Activated T-cell treated with anti-CD3 and anti-CD28 coated beads, Interleukin-2, amount 50 U/mL, for 72 hours (primary cell): ENCODE results near the gene SYNDIG1L. TPM values are rescaled to one million over a fixed set of nuclear protein-coding genes. Genes with fewer than 3 reads are reported as not detected.
"Not testable (repeated sequence)": the region's sequence is repeated elsewhere in the genome, so short reads cannot be mapped to it uniquely, and the experiment has no call there.

Experiments used
- ATAC-seq, 2 donors: fragments of 150-1000 bp; cut with Tn5 transposase; replicated peaks in 1 of 2; 2 replicates each; pipeline ENCODE4 v1.10.0; 2021; ENCODE audit warnings: moderate library complexity in 2 of 2, mild to moderate bottlenecking in 1 of 2
- DNase-seq, 2 donors: peaks; one replicate each; pipeline ENCODE4 v3.0.0; 2021 to 2022; ENCODE audit warnings: mixed read lengths in 1 of 2
- H3K27ac Mint-ChIP-seq: one replicate; pipeline ENCODE4 v1.8.0; 2022; ENCODE audit warnings: mild to moderate bottlenecking, moderate library complexity, mixed read lengths
- H3K27me3 Mint-ChIP-seq: one replicate; pipeline ENCODE4 v1.8.0; 2022; ENCODE audit warnings: low read depth, mixed read lengths
- H3K36me3 Mint-ChIP-seq, 2 donors: one replicate each; pipeline ENCODE4 v1.8.0; 2022; ENCODE audit warnings: mixed read lengths in 2 of 2, mild to moderate bottlenecking in 1 of 2; ENCODE audit not compliant: insufficient read depth in 2 of 2
- H3K4me1 Mint-ChIP-seq: one replicate; pipeline ENCODE4 v1.8.0; 2022; ENCODE audit warnings: low read depth, mixed read lengths
- H3K4me3 Mint-ChIP-seq, 2 donors: one replicate each; pipeline ENCODE4 v1.8.0; 2022; ENCODE audit warnings: mild to moderate bottlenecking in 2 of 2, mixed read lengths in 2 of 2, moderate library complexity in 2 of 2
- H3K9me3 Mint-ChIP-seq, 2 donors: one replicate each; pipeline ENCODE4 v1.8.0; 2022; ENCODE audit warnings: mixed read lengths in 2 of 2
- total RNA-seq, 2 donors: library from RNA; stranded (reverse); gene quantifications; one replicate each; pipeline ENCODE4 v1.2.3, GENCODE V29; 2022

The SYNDIG1L gene
- total RNA-seq, 2 donors from 2014 or later, result not detected

- no peak overlapping the region for H3K4me3 Mint-ChIP-seq
- H3K4me1 Mint-ChIP-seq, result no peaks in the 10 kb centered on the region
- DNase-seq (no peak), ATAC-seq (no peak)
- H3K9me3 Mint-ChIP-seq, result no peaks in the 10 kb centered on the region
- H3K27ac Mint-ChIP-seq, result no peak overlapping the region
- peaks cover 5% of the 10 kb centered on the region for H3K27me3 Mint-ChIP-seq
- H3K36me3 Mint-ChIP-seq, result no peaks in the 10 kb centered on the region
These were observed 34.5 kb downstream of the SYNDIG1L start for GRCh38 chr14:74391479-74391878.

- H3K9me3 Mint-ChIP-seq, H3K27me3 Mint-ChIP-seq, ATAC-seq, H3K4me1 Mint-ChIP-seq, H3K36me3 Mint-ChIP-seq, H3K27ac Mint-ChIP-seq, DNase-seq, H3K4me3 Mint-ChIP-seq: not testable (repeated sequence)
These were observed 35.5 kb downstream of the SYNDIG1L start for GRCh38 chr14:74390505-74390904.

- Mint-ChIP-seq H3K27ac (no peak overlapping the region), H3K9me3 (no peaks in the 10 kb centered on the region), H3K4me1 (no peaks in the 10 kb centered on the region), H3K36me3 (no peaks in the 10 kb centered on the region), H3K27me3 (peaks cover 5% of the 10 kb centered on the region), H3K4me3 (no peak overlapping the region)
- DNase-seq (no peak), ATAC-seq (no peak)
These were observed 36.0 kb downstream of the SYNDIG1L start for GRCh38 chr14:74389980-74390379.

- no peaks in the 10 kb centered on the region for H3K27me3 Mint-ChIP-seq
- no peak overlapping the region for H3K27ac Mint-ChIP-seq
- no peak for DNase-seq
- H3K4me1 Mint-ChIP-seq, result no peaks in the 10 kb centered on the region
- H3K36me3 Mint-ChIP-seq, result no peaks in the 10 kb centered on the region
- no peak for ATAC-seq
- H3K9me3 Mint-ChIP-seq, result no peaks in the 10 kb centered on the region
- no peak overlapping the region for H3K4me3 Mint-ChIP-seq
These were observed 43.8 kb downstream of the SYNDIG1L start for GRCh38 chr14:74382231-74382630.

- not testable (repeated sequence) for H3K36me3 Mint-ChIP-seq, H3K27me3 Mint-ChIP-seq, H3K4me3 Mint-ChIP-seq, DNase-seq, H3K27ac Mint-ChIP-seq, ATAC-seq, H3K9me3 Mint-ChIP-seq, H3K4me1 Mint-ChIP-seq
These were observed 44.4 kb downstream of the SYNDIG1L start for GRCh38 chr14:74381571-74381970.

- H3K36me3 Mint-ChIP-seq, result no peaks in the 10 kb centered on the region
- H3K9me3 Mint-ChIP-seq, result no peaks in the 10 kb centered on the region
- H3K27me3 Mint-ChIP-seq, result no peaks in the 10 kb centered on the region
- DNase-seq (no peak), ATAC-seq (no peak)
- H3K27ac Mint-ChIP-seq, result no peak overlapping the region
- H3K4me3 Mint-ChIP-seq, result no peak overlapping the region
- no peaks in the 10 kb centered on the region for H3K4me1 Mint-ChIP-seq
These were observed 45.2 kb downstream of the SYNDIG1L start for GRCh38 chr14:74380845-74381244.

GRCh38 chr14:74380172-74380571 lies 45.8 kb downstream of the SYNDIG1L start:
- Mint-ChIP-seq H3K27ac (no peak overlapping the region), H3K9me3 (no peaks in the 10 kb centered on the region), H3K27me3 (no peaks in the 10 kb centered on the region), H3K36me3 (no peaks in the 10 kb centered on the region), H3K4me1 (no peaks in the 10 kb centered on the region), H3K4me3 (no peak overlapping the region)
- DNase-seq (no peak), ATAC-seq (no peak)

GRCh38 chr14:74377976-74378690 lies 47.9 kb downstream of the SYNDIG1L start:
- no peak overlapping the region for H3K4me3 Mint-ChIP-seq
- DNase-seq (no peak), ATAC-seq (no peak)
- no peak overlapping the region for H3K27ac Mint-ChIP-seq
- H3K4me1 Mint-ChIP-seq, result no peaks in the 10 kb centered on the region
- no peaks in the 10 kb centered on the region for H3K9me3 Mint-ChIP-seq
- H3K36me3 Mint-ChIP-seq, result no peaks in the 10 kb centered on the region
- no peaks in the 10 kb centered on the region for H3K27me3 Mint-ChIP-seq

GRCh38 chr14:74368441-74368840 lies 57.6 kb downstream of the SYNDIG1L start:
- Mint-ChIP-seq H3K4me3 (no peak overlapping the region), H3K36me3 (no peaks in the 10 kb centered on the region), H3K9me3 (no peaks in the 10 kb centered on the region), H3K27me3 (peaks cover 4% of the 10 kb centered on the region), H3K4me1 (no peaks in the 10 kb centered on the region), H3K27ac (no peak overlapping the region)
- DNase-seq (no peak), ATAC-seq (no peak)

GRCh38 chr14:74368026-74368425 lies 58.0 kb downstream of the SYNDIG1L start:
- DNase-seq (no peak), ATAC-seq (no peak)
- Mint-ChIP-seq H3K36me3 (no peaks in the 10 kb centered on the region), H3K27me3 (peaks cover 4% of the 10 kb centered on the region), H3K9me3 (no peaks in the 10 kb centered on the region), H3K27ac (no peak overlapping the region), H3K4me1 (no peaks in the 10 kb centered on the region), H3K4me3 (no peak overlapping the region)

- Mint-ChIP-seq H3K9me3 (no peaks in the 10 kb centered on the region), H3K27me3 (peaks cover 5% of the 10 kb centered on the region), H3K27ac (no peak overlapping the region), H3K4me1 (peaks cover 5% of the 10 kb centered on the region), H3K36me3 (no peaks in the 10 kb centered on the region), H3K4me3 (no peak overlapping the region)
- DNase-seq, result no peak
- ATAC-seq, result no peak
These were observed 61.6 kb downstream of the SYNDIG1L start for GRCh38 chr14:74364271-74364880.

- Mint-ChIP-seq H3K9me3 (no peaks in the 10 kb centered on the region), H3K4me1 (peaks cover 5% of the 10 kb centered on the region), H3K27me3 (peaks cover 5% of the 10 kb centered on the region), H3K4me3 (no peak overlapping the region), H3K36me3 (no peaks in the 10 kb centered on the region), H3K27ac (no peak overlapping the region)
- DNase-seq, result peak; percentile 60 to 61
- ATAC-seq, result peak; percentile 57 to 60
These were observed 63.6 kb downstream of the SYNDIG1L start for GRCh38 chr14:74362361-74362915.

- Mint-ChIP-seq H3K27ac (no peak overlapping the region), H3K4me3 (no peak overlapping the region), H3K36me3 (no peaks in the 10 kb centered on the region), H3K27me3 (peaks cover 5% of the 10 kb centered on the region), H3K4me1 (peaks cover 5% of the 10 kb centered on the region), H3K9me3 (no peaks in the 10 kb centered on the region)
- DNase-seq (no peak), ATAC-seq (no peak)
These were observed 65.8 kb downstream of the SYNDIG1L start for GRCh38 chr14:74360163-74360562.
